Subcutaneous adipose tissue (tissue), 4 donors: ENCODE data around the gene GPR84. TPM values are rescaled to one million over a fixed set of nuclear protein-coding genes. Genes with fewer than 3 reads are reported as not detected.

Experiments
- total RNA-seq, 4 donors: library from RNA; depleted of rRNA; stranded (reverse); fragments of >200 nt; gene quantifications; one replicate each; pipeline ENCODE4 v1.1.0, GENCODE V29; 2016
- TF ChIP-seq, protein P1 (sequence below): fragments of 450-650 bp; IDR thresholded peaks from one replicate; pipeline ENCODE4 v1.5.1; 2016; ENCODE audit warnings: low read depth, mild to moderate bottlenecking, control low read depth, antibody characterized with exemption, moderate library complexity

GPR84 gene
- total RNA-seq, 4 donors from 2014 or later: 0.44 to 1.1 (median 0.51) TPM; not detected in 1

DNA sequence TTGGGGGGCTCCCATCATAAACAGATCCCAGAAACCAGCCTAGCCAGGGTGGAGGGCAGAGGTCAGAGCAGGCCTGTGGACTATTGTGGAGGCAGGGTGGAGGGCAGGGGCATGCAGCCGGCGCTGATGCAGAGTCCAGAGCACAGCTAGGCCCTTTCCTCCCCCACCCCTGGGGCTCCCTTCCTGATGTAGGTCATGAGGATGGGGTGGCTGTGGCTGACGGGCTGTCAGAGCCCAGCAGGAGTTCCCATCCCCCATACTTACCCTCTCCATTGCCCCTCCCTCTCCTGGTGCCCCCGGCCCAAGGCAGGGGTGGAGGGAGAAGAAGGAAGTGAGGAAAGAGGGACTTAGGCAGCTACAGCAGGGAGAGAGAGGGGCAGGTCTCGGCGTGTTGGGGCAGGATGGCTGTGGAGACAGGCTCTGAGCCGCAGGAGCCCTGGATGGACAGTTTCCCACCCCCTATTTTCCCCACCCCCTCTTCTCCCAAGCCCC, 25.9 kb upstream of the GPR84 start:
- TF ChIP-seq, protein P1, sequence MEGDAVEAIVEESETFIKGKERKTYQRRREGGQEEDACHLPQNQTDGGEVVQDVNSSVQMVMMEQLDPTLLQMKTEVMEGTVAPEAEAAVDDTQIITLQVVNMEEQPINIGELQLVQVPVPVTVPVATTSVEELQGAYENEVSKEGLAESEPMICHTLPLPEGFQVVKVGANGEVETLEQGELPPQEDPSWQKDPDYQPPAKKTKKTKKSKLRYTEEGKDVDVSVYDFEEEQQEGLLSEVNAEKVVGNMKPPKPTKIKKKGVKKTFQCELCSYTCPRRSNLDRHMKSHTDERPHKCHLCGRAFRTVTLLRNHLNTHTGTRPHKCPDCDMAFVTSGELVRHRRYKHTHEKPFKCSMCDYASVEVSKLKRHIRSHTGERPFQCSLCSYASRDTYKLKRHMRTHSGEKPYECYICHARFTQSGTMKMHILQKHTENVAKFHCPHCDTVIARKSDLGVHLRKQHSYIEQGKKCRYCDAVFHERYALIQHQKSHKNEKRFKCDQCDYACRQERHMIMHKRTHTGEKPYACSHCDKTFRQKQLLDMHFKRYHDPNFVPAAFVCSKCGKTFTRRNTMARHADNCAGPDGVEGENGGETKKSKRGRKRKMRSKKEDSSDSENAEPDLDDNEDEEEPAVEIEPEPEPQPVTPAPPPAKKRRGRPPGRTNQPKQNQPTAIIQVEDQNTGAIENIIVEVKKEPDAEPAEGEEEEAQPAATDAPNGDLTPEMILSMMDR: no peak

DNA sequence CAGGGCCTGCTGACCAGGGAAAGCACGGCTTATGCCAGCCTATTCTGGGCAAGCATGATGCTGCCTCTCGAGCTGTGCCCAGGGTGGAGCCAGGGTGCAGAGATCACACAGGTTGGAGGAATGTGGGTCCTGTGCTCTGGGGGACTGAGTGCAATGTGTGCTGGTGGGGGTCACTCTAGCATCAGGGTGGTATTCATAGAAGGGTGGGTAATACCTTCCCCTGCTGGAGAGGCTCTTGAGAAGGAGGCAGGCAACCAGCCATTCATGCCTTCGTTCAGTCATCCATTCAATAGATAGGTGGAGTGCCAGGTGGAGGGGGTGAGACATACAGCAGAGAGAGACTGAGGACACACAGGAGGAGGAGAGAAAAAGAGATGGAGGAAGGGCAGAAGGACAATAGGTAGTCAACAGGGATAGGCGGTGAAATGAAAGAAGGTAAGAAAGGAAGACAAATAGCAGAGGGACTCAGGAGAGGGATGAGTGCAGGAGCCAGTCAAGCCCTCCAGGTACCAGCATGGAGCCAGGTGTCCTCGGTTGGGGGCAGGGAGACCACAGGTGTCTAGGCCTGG, 25.4 kb upstream of the GPR84 start:
- TF ChIP-seq, protein P1: no peak

DNA sequence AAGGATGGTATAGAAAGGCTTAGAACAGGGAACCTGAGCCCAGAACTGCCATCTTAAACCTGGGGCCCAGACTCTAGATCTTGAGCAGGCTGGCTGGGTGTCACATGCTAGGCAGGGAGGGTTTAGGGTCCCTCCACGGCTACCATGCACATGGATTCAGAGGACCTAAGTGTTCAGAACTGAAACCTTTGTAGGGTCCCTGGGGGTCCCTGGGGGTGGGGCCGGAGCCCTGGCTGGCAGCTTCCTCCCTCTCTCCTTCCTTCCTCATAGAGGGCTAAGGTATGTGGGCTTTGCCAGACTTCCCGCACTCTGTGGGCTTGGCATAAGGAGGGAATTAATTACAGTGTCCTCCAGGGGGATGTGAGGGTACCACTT, 24.8 kb upstream of the GPR84 start:
- TF ChIP-seq, protein P1: no peak

DNA sequence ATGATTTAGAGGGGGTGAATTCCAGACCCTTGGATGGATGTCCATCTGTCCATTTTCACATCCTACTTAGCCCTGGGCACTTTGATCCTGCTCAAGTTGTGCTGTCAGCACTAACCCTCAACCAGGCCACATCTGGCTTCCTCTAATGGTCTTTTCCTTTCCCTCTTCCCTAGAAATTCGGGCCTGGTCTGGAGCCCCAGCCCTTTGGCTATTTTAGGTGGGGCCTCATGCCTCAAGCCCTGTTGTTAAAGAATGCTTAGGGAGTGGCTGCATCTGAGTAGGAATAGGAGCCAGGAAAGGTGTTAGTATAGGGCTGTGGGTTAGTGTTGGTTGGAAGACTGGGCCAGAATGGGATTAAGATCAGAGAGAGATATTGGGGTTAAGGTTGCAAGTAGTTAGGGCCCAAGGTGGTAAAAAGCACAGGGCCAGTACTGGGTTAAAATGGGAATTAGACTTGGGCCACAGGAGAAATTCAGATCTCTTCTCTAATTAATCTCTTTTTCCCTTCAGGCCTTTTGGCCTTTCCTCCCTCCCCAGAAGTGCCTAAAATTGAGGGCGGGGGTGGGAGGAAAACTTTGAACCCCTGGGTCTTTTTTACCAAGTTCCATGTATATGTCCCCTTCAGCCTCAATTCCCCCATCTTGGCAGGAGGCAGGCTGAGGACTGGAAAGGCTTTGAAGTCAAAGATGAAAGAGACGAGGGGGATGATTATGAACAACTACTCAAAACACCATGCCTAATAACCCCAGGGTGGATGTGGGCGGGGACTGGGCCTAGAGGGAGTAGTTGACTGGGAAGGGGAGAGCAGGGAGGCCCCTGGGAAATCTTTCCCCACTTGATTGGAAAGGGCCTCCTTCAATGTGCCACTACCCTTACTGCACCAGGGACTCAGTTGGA, 24.2 kb upstream of the GPR84 start:
- TF ChIP-seq, protein P1: no peak

DNA sequence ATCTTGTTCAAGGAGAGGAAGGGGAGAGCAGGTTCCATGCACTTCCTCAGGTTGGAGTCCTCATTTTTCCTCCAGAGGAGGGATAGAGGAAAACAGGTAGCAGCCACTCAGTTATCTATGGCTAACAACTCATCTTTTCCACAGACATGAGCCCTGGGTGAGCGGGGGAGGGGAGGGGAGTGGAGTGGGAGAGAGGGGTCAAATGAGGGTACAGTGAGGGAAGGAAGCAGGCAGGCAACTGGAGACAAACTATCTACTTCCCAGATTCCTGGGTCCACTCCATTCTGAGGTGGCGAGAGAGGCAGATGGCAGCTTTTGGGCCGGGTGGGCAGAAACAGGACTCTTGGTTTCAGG, 22.8 kb upstream of the GPR84 start:
- TF ChIP-seq, protein P1: no peak

DNA sequence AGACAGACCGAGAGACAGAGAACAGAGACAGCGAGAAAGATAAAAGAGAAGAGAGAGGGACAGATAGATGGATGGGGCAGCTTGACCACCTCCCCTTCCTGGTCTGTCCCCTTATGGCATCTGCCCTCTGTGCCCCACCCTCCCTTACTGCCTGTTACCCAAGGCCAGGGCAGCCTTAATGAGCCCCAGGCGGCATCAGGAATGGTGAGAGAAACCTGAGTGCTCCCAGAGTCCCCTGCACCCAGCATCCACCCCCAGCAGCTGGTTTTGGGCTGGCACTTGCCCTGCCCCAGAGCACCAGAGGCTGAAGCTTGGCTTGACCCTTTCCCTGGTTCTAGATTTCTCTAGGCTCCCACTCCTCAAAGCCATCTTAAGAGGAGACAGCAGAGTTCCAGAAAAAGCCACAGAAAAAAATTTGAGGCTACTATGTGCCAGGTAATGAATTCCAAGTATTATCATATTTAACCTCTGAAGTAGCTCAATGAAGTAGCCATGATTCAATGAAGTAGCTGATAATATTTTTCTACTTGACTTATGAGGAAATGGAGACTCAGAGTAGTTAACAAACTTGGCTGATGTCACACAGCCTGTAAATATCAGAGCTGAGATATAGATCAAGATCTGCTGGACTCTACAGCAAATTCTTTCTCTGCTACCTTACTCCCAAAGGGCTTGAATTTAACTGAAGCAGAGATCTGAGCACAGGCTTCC, 22.3 kb upstream of the GPR84 start:
- TF ChIP-seq, protein P1: no peak

DNA sequence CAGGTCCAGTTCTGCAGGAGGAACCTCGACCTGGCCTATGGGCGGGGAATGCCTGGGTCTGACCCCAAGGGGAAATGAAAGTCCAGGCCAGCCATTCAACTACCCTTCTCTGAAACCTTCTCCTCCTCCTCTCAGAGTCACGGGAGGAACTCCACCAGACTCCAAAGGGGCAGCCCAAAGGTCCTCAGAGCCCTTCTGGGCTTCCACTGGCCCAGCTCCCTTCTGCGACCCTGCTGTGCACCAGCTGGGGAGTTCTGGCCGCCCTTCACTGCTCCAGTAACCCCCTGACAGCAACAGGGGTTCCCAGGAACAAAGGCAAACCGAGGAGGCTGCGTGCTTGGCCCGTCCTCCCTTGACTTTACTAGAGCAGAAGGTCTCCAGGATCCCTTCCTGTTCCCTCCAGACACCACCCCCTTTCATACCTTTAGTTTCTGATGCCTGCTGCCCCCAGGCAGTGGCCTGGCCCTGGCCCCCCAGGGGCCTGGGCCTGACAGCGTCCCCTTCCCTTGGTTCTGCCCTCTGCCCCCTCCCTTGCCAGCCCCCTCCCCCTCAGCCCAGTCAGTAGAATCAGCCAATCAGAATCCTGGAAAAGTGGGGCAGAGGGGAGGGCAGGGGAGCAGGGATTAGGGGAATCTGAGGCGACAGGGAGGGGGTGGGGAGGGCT, 21.1 kb upstream of the GPR84 start:
- TF ChIP-seq, protein P1: no peak
